ENCODE results near the gene CCR9.

GRCh38 chr3:45929042-45929679 is 42.8 kb downstream of the CCR9 start:
- TF ChIP-seq POLR2A (IDR thresholded peaks at IDR 0.05; ENCODE audit: low read depth, low read length) (no peak), POU2F2 (IDR thresholded peaks at IDR 0.05; ENCODE audit: low read depth, low read length) (no peak), POLR2AphosphoS5 (IDR thresholded peaks at IDR 0.05; ENCODE audit: low read depth, low read length) (no peak)
